ENCODE measurements around the gene RUNX1.

DNA sequence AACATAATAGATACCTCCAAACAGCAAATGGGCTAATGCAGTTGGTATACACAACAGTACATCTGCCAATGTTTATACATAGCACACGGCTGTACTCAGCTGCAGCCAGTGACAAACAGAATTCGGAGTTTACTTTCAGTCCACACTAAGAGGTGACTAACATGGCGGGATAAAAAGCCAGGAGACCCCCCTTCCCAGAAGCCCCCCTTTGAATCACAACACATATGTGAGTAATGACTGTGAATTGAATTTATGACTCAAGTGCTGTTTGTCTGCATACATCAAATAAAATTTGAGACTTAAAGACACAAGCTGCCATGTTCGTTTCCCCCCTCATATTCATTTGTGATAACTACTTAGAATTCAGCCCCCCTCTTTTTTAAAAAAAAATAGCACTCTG lies 113.2 kb downstream of the RUNX1 start:
- no peak for TF ChIP-seq HDGF (IDR thresholded peaks at IDR 0.05; ENCODE audit: borderline replicate concordance)
- TF ChIP-seq SUZ12 (IDR thresholded peaks at IDR 0.05), result no peak
- no peak for TF ChIP-seq FOXM1 (IDR thresholded peaks at IDR 0.05; ENCODE audit: borderline replicate concordance)
- no peak for TF ChIP-seq TARDBP (IDR thresholded peaks at IDR 0.05)
- no peak for TF ChIP-seq LEF1 (IDR thresholded peaks at IDR 0.05; ENCODE audit: borderline replicate concordance)
- TF ChIP-seq FOXA1 (IDR thresholded peaks at IDR 0.05), result no peak
- no peak for TF ChIP-seq SP1 (IDR thresholded peaks at IDR 0.05)
- TF ChIP-seq, protein P1, sequence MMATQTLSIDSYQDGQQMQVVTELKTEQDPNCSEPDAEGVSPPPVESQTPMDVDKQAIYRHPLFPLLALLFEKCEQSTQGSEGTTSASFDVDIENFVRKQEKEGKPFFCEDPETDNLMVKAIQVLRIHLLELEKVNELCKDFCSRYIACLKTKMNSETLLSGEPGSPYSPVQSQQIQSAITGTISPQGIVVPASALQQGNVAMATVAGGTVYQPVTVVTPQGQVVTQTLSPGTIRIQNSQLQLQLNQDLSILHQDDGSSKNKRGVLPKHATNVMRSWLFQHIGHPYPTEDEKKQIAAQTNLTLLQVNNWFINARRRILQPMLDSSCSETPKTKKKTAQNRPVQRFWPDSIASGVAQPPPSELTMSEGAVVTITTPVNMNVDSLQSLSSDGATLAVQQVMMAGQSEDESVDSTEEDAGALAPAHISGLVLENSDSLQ (IDR thresholded peaks at IDR 0.05), result no peak
- no peak for TF ChIP-seq L3MBTL2 (conservative IDR thresholded peaks at IDR 0.05)

Data from HEK293T (cell line).